ENCODE results near the gene LRCOL1.
"Not testable (repeated sequence)": the region's sequence is repeated elsewhere in the genome, so short reads cannot be mapped to it uniquely, and the experiment has no call there.

The LRCOL1 gene

GRCh38 chr12:132601171-132601883 lies 9.1 kb downstream of the LRCOL1 start:
- H3K4me1 Mint-ChIP-seq, result peaks cover 45% of the 10 kb centered on the region
- H3K27me3 Mint-ChIP-seq, result peaks cover 90% of the 10 kb centered on the region
- H3K4me3 Mint-ChIP-seq, result peak overlapping the region; percentile 61 to 75
- DNase-seq (no peak), ATAC-seq (peak; percentile 68)
- no peaks in the 10 kb centered on the region for H3K9me3 Mint-ChIP-seq
- H3K27ac Mint-ChIP-seq, result no peak overlapping the region

DNA sequence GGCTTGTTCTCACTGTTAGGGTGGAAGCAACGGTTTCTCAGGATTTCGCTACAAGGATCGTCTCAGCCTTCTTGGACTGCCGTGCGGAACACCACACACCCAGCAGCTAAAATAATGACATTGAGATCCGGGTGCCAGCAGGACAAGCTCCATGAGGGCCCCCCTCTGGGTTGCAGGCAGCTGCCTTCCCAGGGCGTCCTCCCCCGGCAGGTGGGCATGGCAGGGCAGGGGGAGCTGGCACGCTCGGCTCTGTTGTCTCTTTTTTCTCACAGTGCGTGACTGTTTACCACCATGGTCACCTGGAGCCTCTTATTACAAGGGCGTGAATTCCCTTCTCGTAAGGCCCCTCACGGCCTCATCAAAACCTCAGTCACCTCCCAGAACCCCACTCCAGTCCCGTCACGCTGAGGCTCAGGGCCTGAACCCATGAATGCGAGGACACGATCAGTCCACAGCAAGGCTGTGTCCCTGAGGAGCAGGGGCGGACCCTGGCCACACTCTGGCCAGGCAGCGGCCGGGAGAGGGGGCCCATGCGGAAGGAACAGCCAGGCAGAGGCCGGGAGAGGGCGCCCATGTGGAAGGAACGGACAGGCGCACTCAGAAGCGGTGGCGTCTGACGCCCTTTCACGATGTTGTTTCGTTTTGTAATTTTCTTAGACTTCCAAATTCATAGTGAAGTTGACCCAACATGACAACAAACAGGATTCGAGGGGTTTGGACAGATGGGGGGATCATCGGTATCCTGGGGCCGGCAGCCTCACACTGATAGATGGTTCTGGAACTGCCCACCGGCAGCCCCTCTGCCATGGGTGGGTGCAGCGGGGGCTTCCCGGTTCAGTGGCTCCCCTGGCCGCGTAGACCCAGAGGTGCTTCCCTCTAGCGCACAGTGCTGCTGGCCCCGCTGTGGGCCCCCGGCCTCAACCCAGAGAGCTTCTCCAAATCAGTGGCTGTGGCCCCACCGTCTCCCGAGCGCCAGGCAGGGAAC lies 10.0 kb downstream of the LRCOL1 start:
- Mint-ChIP-seq H3K27me3 (peaks cover 92% of the 10 kb centered on the region), H3K4me3 (peak overlapping the region; percentile 61 to 75), H3K27ac (peak overlapping the region in 1 of 2 donors; percentile 71), H3K4me1 (peaks cover 42% of the 10 kb centered on the region), H3K9me3 (no peaks in the 10 kb centered on the region)
- DNase-seq (peak; percentile 33 to 41), ATAC-seq (peak; percentile 62)

DNA sequence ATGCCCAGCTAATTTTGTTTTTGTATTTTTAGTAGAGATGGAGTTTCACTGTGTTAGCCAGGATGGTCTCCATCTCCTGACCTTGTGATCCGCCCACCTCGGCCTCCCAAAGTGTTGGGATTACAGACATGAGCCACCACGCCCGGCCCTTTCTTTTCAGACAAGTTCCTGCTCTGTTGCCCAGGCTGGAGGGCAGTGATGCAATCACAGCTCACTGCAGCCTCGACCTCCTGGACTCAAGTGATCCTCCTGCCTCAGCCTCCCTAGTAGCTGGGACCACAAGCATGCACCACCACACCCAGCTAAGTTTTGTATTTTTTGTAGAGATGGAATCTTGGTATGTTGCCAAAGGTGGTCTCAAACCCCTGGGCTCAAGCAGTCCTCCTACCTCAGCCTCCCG lies 10.9 kb downstream of the LRCOL1 start:
- not testable (repeated sequence) for DNase-seq, H3K27ac Mint-ChIP-seq, ATAC-seq, H3K9me3 Mint-ChIP-seq
- Mint-ChIP-seq H3K4me3 (peak overlapping the region; percentile 22 to 42), H3K27me3 (peaks cover 85% of the 10 kb centered on the region), H3K4me1 (peaks cover 42% of the 10 kb centered on the region)

DNA sequence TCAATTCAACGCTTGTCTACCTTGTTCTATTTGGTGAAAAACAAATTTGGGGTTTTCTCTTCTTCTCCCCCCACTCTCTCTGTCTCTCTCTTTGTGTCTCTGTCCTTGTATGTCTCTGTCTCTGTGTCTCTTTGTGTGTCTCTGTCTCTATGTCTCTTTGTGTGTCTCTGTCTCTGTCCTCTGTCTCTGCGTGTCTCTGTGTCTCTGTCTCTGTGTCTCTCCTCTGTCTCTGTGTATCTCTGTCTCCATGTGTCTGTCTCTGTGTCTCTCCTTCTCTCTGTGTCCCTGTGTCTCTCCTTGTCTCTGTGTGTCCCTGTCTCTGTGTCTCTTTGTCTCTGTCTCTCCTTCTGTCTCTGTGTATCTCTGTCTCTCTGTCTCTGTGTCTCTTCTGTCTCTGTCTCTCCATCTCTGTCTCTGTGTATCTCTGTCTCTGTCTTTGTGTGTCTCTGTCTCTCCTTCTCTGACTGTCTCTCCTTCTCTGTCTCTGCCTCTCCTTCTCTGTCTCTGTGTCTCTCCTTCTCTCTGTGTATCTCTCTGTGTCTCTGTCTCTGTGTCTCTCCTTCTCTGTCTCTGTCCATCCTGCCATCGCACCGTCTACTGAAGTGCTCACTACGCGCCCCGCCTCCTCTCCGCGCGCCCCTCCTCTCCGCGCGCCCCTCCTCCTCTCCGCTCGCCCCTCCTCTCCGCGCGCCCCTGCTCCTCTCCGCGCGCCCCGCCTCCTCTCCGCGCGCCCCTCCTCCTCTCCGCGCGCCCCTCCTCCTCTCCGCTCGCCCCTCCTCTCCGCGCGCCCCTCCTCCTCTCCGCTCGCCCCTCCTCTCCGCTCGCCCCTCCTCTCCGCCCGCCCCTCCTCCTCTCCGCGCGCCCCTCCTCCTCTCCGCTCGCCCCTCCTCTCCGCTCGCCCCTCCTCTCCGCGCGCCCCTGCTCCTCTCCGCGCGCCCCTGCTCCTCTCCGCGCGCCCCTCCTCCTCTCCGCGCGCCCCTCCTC lies 12.8 kb downstream of the LRCOL1 start:
- Mint-ChIP-seq H3K4me3 (peak overlapping the region; percentile 82 to 88), H3K4me1 (peaks cover 38% of the 10 kb centered on the region), H3K9me3 (no peaks in the 10 kb centered on the region), H3K27me3 (peaks cover 76% of the 10 kb centered on the region), H3K27ac (no peak overlapping the region)
- ATAC-seq (no peak), DNase-seq (no peak)

DNA sequence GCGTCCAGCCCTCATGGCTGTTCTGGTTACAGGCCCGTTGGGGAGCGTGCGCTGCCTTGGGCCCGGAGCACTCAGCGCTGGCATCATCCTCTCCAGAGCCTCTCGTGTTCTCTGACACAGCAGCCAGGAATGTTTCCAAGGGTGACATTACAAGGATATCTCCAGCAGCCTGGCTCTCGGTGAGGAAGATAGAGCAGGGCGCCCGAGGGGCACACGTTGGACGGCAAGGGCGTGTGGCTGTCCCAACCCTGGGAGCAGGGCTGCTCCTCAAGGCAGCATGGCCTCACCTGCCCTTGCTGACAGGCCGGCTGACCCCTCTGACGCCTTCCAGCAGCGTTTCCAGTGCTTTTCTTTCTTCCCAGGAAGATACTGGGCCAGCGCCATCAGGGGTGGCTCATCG lies 14.4 kb downstream of the LRCOL1 start:
- Mint-ChIP-seq H3K4me1 (peaks cover 34% of the 10 kb centered on the region), H3K27ac (no peak overlapping the region), H3K27me3 (peaks cover 64% of the 10 kb centered on the region), H3K9me3 (no peaks in the 10 kb centered on the region), H3K4me3 (peak overlapping the region in 1 of 2 donors; percentile 29)
- DNase-seq, result no peak
- no peak for ATAC-seq

DNA sequence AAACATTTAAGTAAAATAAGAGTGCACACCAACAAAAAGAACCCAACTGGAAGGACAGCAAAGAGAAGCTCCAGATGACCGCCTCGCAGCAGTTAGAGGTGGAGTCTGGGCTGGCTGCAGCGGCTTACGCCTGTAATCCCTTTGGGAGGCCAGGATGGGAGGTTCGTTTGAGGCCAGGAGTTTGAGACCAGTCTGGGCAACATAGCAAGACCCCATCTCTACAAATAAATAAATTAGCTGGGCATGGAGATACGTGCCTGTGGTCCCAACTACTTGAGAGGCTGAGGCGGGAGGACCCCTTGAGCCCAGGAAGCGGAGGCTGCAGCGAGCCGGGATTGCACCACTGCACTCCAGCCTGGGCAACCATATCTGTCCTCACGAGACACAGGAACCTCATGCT lies 15.2 kb downstream of the LRCOL1 start:
- peaks cover 56% of the 10 kb centered on the region for H3K27me3 Mint-ChIP-seq
- no peak for DNase-seq
- peaks cover 26% of the 10 kb centered on the region for H3K4me1 Mint-ChIP-seq
- H3K4me3 Mint-ChIP-seq, result no peak overlapping the region
- H3K9me3 Mint-ChIP-seq, result no peaks in the 10 kb centered on the region
- ATAC-seq, result no peak
- H3K27ac Mint-ChIP-seq, result no peak overlapping the region

DNA sequence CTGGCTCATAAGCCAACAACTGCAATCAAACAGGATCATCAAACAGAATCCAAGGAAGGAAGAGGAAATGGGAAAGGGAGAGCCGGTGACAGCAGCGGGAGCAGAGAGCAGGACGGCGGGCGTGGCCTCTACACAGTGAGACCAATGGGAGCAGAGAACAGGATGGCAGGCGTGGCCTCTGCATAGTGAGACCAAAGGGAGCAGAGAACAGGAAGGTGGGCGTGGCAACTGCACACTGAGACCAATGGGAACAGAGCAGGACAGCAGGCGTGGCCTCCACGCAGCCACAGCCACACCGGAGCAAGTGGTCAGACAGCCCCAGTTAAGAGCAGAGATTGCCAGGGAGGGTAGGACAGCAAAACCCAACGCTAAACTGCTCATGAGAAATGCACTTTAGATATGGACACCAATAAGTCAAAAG lies 16.4 kb downstream of the LRCOL1 start:
- Mint-ChIP-seq H3K4me1 (peaks cover 16% of the 10 kb centered on the region), H3K27me3 (peaks cover 44% of the 10 kb centered on the region), H3K9me3 (no peaks in the 10 kb centered on the region), H3K4me3 (no peak overlapping the region), H3K27ac (no peak overlapping the region)
- ATAC-seq (peak; percentile 80), DNase-seq (no peak)

- H3K27me3 Mint-ChIP-seq, result peaks cover 39% of the 10 kb centered on the region
- H3K4me1 Mint-ChIP-seq, result peaks cover 12% of the 10 kb centered on the region
- ATAC-seq, result no peak
These were observed 16.9 kb downstream of the LRCOL1 start for GRCh38 chr12:132593521-132593920.

DNA sequence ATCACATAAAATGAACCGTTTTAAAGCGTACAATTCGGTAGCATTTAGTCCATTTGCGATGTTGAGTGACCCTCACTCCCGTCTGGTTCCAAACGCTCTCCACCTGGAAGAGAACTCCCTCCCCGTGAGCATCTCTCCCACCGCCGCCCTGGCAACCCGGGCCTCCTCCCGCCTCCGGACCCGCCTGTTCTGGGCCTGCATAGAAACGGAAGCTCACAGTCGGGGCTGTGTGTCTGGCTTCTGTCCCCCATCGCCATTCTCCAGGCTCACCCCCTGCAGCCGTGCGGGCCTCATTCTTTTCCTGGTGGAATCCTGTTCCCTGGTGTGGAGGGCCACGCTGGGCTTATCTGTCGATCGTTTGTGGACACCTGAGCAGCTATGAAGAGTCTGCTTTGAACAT lies 17.3 kb downstream of the LRCOL1 start:
- H3K4me1 Mint-ChIP-seq, result peaks cover 10% of the 10 kb centered on the region
- no peak for ATAC-seq
- no peak overlapping the region for H3K4me3 Mint-ChIP-seq
- no peak overlapping the region for H3K27ac Mint-ChIP-seq
- H3K27me3 Mint-ChIP-seq, result peaks cover 36% of the 10 kb centered on the region
- DNase-seq, result no peak
- H3K9me3 Mint-ChIP-seq, result no peaks in the 10 kb centered on the region

More at GRCh38 chr12:132593521-132593920, 16.9 kb downstream of the LRCOL1 start:
- Mint-ChIP-seq H3K4me3 (no peak overlapping the region), H3K9me3 (no peaks in the 10 kb centered on the region), H3K27ac (no peak overlapping the region)
- DNase-seq, result no peak

GRCh38 chr12:132592282-132592970 lies 18.0 kb downstream of the LRCOL1 start:
- peaks cover 5% of the 10 kb centered on the region for H3K4me1 Mint-ChIP-seq
- no peak overlapping the region for H3K4me3 Mint-ChIP-seq
- no peaks in the 10 kb centered on the region for H3K9me3 Mint-ChIP-seq
- ATAC-seq, result peak; percentile 44
- no peak for DNase-seq
- H3K27ac Mint-ChIP-seq, result no peak overlapping the region
- peaks cover 30% of the 10 kb centered on the region for H3K27me3 Mint-ChIP-seq

GRCh38 chr12:132591107-132591935 lies 19.1 kb downstream of the LRCOL1 start:
- no peaks in the 10 kb centered on the region for H3K4me1 Mint-ChIP-seq
- no peaks in the 10 kb centered on the region for H3K9me3 Mint-ChIP-seq
- no peak for DNase-seq
- peaks cover 20% of the 10 kb centered on the region for H3K27me3 Mint-ChIP-seq
- ATAC-seq, result no peak
- H3K27ac Mint-ChIP-seq, result no peak overlapping the region
- no peak overlapping the region for H3K4me3 Mint-ChIP-seq

DNA sequence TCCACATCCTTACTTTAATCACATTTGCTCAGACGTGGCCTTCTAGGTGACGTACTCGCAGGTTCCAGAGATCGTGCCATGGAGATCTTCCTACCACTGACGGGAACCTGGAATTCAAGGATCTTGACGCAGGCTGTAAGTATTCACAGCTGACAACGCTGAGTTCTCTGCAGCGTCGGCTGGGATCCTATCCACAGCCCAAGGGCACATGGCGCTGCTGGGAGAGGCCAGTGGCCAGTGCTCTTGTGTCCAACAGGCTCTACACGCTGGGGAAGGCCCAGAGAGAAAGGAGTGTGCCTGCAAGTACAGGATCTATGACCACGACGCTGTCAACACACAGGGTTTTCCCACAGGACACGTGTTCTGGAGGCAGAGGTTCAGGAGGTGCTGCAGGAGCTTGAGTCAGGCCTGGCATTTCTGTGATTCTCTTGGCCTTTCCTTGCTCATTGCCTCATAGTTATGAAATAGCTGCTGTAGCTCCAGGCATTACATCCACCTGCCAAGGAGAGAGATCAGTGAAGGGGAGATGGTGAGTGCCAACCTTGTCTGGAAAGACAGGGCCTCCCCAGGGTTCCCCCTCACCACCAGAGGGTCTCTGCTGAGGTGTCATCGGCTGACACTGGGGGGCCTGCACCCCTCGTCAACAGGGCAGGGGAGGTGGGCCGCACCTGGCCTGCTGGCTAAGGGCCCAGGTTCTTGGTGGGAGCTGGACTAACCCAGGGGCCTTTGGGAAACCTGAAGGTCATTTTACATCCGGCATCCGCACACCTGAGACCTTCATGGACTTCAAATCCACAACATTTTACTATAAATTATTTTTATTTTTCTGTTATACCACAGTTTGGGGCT lies 21.3 kb downstream of the LRCOL1 start:
- no peak overlapping the region for H3K27ac Mint-ChIP-seq
- no peaks in the 10 kb centered on the region for H3K4me1 Mint-ChIP-seq
- no peaks in the 10 kb centered on the region for H3K9me3 Mint-ChIP-seq
- no peak overlapping the region for H3K4me3 Mint-ChIP-seq
- ATAC-seq, result no peak
- no peak for DNase-seq
- H3K27me3 Mint-ChIP-seq, result peaks cover 15% of the 10 kb centered on the region

DNA sequence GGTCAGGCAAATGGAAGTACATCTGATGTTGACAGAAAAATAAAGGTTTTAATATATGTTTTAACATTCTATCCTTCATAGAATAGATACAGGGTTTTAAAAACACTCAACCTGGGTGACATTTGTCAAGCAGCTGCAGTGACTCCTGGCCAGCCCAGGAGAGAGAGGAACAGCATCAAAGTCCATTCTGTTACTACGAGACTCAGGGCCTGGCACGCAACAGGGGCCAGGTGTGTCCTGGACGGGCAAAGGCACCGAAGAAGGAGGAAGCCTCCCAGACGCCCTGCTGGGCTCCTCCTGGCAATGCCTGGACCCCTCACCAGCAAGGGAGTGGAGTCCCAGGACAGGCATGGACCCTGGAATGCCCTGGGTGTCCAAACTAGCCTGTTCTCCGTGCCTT lies 22.1 kb downstream of the LRCOL1 start:
- H3K27me3 Mint-ChIP-seq, result peaks cover 9% of the 10 kb centered on the region
- H3K27ac Mint-ChIP-seq, result no peak overlapping the region
- DNase-seq, result no peak
- no peak for ATAC-seq
- no peaks in the 10 kb centered on the region for H3K4me1 Mint-ChIP-seq
- no peaks in the 10 kb centered on the region for H3K9me3 Mint-ChIP-seq
- no peak overlapping the region for H3K4me3 Mint-ChIP-seq
